Keratinocyte (primary cell): ENCODE data around the gene GBX2. TPM values are rescaled to one million over a fixed set of nuclear protein-coding genes. Genes with fewer than 3 reads are reported as not detected.
A peak's percentile ranks its signal among the peaks of the same experiment; 100 is the strongest.

ENCODE experiments used
- DNase-seq: peaks from one replicate; pipeline ENCODE4 v3.0.0-alpha.2; 2011; ENCODE audit warnings: low read depth, missing footprints, low spot score
- FAIRE-seq: peaks from 2 replicates; lab custom pipeline; 2011; peaks lifted over from hg19 to GRCh38; lab: Jason Lieb, UNC
- H2AFZ ChIP-seq: 2 replicates; pipeline ENCODE4 v1.6.0; 2012; ENCODE audit warnings: low read length, control low read depth, inconsistent platforms; ENCODE audit not compliant: control insufficient read depth
- H3K27ac ChIP-seq: 2 replicates; pipeline ENCODE4 v1.5.1; 2011; ENCODE audit warnings: low read length; ENCODE audit not compliant: control insufficient read depth, insufficient read depth
- H3K27me3 ChIP-seq: 3 replicates; pipeline ENCODE4 v1.6.0; 2011; ENCODE audit warnings: low read length; ENCODE audit not compliant: control insufficient read depth, insufficient read depth; ENCODE audit errors: extremely low read depth
- H3K36me3 ChIP-seq, 2 experiments: 2 replicates in 1 of 2; 3 replicates in 1 of 2; pipeline ENCODE4 v1.5.1; 2011; ENCODE audit warnings: low read length in 2 of 2, mild to moderate bottlenecking in 1 of 2; ENCODE audit not compliant: control insufficient read depth in 2 of 2, insufficient read depth in 2 of 2; ENCODE audit errors: extremely low read depth in 1 of 2
- H3K4me1 ChIP-seq: 3 replicates; pipeline ENCODE4 v1.5.1; 2011; ENCODE audit warnings: low read length; ENCODE audit not compliant: control insufficient read depth, insufficient read depth; ENCODE audit errors: extremely low read depth
- H3K4me2 ChIP-seq: 3 replicates; pipeline ENCODE4 v1.6.0; 2011; ENCODE audit warnings: low read depth, low read length; ENCODE audit not compliant: control insufficient read depth, insufficient read depth; ENCODE audit errors: extremely low read depth
- H3K4me3 ChIP-seq, 3 experiments: fragments of 200-600 bp in 1 of 3; sonication (generic) in 1 of 3; 2 replicates in 2 of 3; 3 replicates in 1 of 3; pipeline ENCODE4 v1.5.1; 2011 to 2016; ENCODE audit warnings: low read length in 3 of 3, mild to moderate bottlenecking in 3 of 3, control low read depth in 2 of 3, inconsistent platforms in 1 of 3, low read depth in 1 of 3, mixed read lengths in 1 of 3, mixed run types in 1 of 3, moderate library complexity in 1 of 3; ENCODE audit not compliant: control insufficient read depth in 2 of 3, insufficient read depth in 2 of 3; ENCODE audit errors: extremely low read depth in 1 of 3
- H3K79me2 ChIP-seq: 2 replicates; pipeline ENCODE4 v1.6.0; 2012; ENCODE audit warnings: low read length; ENCODE audit not compliant: control insufficient read depth, insufficient read depth
- H3K9ac ChIP-seq: 3 replicates; pipeline ENCODE4 v1.6.0; 2011; ENCODE audit warnings: low read length; ENCODE audit not compliant: control insufficient read depth, insufficient read depth; ENCODE audit errors: extremely low read depth
- H3K9me1 ChIP-seq: 3 replicates; pipeline ENCODE4 v1.6.0; 2011; ENCODE audit warnings: low read length; ENCODE audit not compliant: control insufficient read depth, insufficient read depth; ENCODE audit errors: extremely low read depth
- H3K9me3 ChIP-seq: 2 replicates; pipeline ENCODE4 v1.5.1; 2012; ENCODE audit warnings: low read depth, low read length; ENCODE audit not compliant: control insufficient read depth
- H4K20me1 ChIP-seq: 3 replicates; pipeline ENCODE4 v1.6.0; 2011; ENCODE audit warnings: low read length; ENCODE audit not compliant: control insufficient read depth, insufficient read depth; ENCODE audit errors: extremely low read depth
- EZH2 ChIP-seq: IDR thresholded peaks from one replicate; pipeline ENCODE4 v1.6.1; 2012; ENCODE audit warnings: inconsistent platforms, mild to moderate bottlenecking, low read length, moderate library complexity
- dilution Hi-C: fragments of 300-500 bp; cut with MboI; formaldehyde crosslinking; loops from one replicate; pipeline ENCODE4 v1.7.0; 2020; ENCODE audit warnings: low sequenced_read_pairs; ENCODE audit not compliant: extremely low pct_ligation_motif_present
- polyA plus RNA-seq, 5 experiments: library from polyadenylated mRNA; depleted of rRNA in 3 of 5; stranded (reverse) in 3 of 5; stranded (forward) in 1 of 5; unstranded in 1 of 5; fragments of >200 nt; gene quantifications; 1 replicate in 1 of 5; 2 replicates in 3 of 5; 3 replicates in 1 of 5; pipeline versions ENCODE4 v1.2.1 to v1.2.3, GENCODE V29; 2011 to 2012; ENCODE audit warnings: missing spikeins in 2 of 5, low read depth in 1 of 5, low replicate concordance in 1 of 5
- TF ChIP-seq, protein P1 (sequence below), 3 experiments: IDR thresholded peaks in 1 of 3; conservative IDR thresholded peaks in 1 of 3; optimal IDR thresholded peaks in 1 of 3; 2 replicates in 2 of 3; 3 replicates in 1 of 3; pipeline versions ENCODE3 to v1.5.1; 2011; ENCODE audit warnings: low read length in 3 of 3, mild to moderate bottlenecking in 3 of 3, moderate library complexity in 2 of 3, control low read depth in 1 of 3, inconsistent platforms in 1 of 3; ENCODE audit not compliant: insufficient read depth in 2 of 3; ENCODE audit errors: extremely low read depth in 1 of 3

GBX2 gene
- polyA plus RNA-seq, 1 donor (not counting 4 experiments of a cell fraction or from before 2014, with no cell fraction given) = 0.17 TPM

DNA sequence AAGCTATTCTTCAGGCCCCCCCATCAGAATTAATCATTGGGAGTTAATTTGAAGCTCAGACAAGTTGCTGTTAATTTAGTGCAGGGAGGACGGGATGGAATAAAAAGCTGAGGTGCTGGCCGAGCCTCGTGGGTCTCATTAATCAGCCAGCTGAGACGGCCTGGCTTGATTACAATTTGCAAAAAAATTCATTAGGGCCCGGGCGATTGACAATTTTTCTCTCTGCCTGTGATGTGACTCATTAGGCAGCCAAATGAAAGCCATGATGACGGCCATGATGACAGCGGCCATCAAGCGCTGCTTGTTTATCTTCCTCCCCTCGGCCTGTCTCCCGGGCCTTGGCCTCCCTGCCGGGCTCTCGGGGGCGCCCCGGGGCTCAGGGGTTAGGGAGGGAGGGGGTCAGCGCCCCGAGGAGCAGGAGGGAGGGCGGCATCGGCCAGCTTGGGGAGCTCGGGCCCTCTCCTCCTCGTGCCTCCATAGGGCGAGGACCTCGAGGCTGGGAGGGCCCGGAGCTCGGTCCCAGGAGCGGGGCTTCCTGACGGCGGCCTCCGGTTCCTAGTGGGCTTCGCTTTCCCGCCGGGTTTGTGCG, 5.2 kb downstream of the GBX2 start:
- Histone ChIP-seq H3K27me3 (peaks cover 49% of the 10 kb centered on the region), H3K9me3 (no peaks in the 10 kb centered on the region), H3K4me2 (no peak overlapping the region), H2AFZ (no peak overlapping the region), H3K4me3 (no peak overlapping the region), H3K4me1 (peaks cover 25% of the 10 kb centered on the region), H3K36me3 (no peaks in the 10 kb centered on the region), H3K27ac (no peak overlapping the region), H3K9me1 (no peaks in the 10 kb centered on the region), H3K9ac (no peak overlapping the region), H4K20me1 (no peaks in the 10 kb centered on the region), H3K79me2 (no peaks in the 10 kb centered on the region)
- no peak for TF ChIP-seq EZH2
- TF ChIP-seq, protein P1, sequence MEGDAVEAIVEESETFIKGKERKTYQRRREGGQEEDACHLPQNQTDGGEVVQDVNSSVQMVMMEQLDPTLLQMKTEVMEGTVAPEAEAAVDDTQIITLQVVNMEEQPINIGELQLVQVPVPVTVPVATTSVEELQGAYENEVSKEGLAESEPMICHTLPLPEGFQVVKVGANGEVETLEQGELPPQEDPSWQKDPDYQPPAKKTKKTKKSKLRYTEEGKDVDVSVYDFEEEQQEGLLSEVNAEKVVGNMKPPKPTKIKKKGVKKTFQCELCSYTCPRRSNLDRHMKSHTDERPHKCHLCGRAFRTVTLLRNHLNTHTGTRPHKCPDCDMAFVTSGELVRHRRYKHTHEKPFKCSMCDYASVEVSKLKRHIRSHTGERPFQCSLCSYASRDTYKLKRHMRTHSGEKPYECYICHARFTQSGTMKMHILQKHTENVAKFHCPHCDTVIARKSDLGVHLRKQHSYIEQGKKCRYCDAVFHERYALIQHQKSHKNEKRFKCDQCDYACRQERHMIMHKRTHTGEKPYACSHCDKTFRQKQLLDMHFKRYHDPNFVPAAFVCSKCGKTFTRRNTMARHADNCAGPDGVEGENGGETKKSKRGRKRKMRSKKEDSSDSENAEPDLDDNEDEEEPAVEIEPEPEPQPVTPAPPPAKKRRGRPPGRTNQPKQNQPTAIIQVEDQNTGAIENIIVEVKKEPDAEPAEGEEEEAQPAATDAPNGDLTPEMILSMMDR (optimal IDR thresholded peaks at IDR 0.05 in 1 of 3, IDR thresholded peaks at IDR 0.05 in 1 of 3, conservative IDR thresholded peaks at IDR 0.05 in 1 of 3; ENCODE audit: extremely low read depth in 1 of 3, insufficient read depth in 2 of 3, low read length in 3 of 3) = no peak
- dilution Hi-C loops = no loop called here
- DNase-seq = no peak
- no peak for FAIRE-seq

DNA sequence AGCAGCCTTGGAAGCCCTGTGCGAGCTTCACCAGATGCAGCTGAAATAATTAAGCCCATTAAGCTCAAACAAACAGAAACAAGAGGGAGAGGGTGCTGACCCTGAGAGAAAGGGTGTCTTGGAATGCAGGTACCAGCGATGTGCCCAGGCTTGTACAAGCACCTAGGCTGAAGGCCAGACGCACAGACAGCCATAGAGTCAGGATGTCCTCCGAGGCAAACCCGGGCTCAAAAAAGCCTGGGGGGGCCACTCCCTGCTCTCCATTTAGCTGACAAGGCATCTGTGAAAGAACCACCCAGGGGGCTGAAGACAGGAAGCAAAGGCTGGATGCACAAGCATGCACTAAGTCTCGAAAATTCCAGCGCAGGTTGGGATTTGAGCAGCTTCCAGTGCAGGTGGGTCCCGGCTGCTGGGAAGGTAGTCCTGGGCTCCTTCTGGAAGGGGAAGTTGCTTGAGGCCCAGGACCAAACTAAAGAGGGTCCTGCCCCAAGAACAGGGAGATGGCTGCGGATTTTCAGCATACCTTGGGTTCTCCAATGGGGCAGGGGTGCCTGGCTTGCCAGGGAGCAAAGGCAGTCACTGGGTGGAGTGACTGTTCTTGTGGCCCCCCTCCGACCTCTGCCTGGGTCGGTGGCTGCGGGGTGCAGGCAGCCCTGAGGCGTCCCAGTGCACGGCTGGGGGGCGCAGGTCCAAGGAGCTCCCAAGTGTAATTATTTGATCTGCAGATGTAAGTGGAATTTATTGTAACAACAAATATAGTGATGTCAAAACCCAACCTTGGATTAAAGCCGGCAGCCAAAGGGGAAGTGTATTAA, 5.9 kb downstream of the GBX2 start:
- dilution Hi-C loops = no loop called here
- Histone ChIP-seq H3K9me1 (no peaks in the 10 kb centered on the region), H3K9ac (no peak overlapping the region), H3K4me2 (peak overlapping the region; percentile 64), H3K27ac (no peak overlapping the region), H3K36me3 (no peaks in the 10 kb centered on the region), H3K4me3 (no peak overlapping the region), H3K79me2 (no peaks in the 10 kb centered on the region), H2AFZ (peak overlapping the region; percentile 43), H3K27me3 (peaks cover 54% of the 10 kb centered on the region), H3K9me3 (no peaks in the 10 kb centered on the region), H4K20me1 (no peaks in the 10 kb centered on the region), H3K4me1 (peaks cover 25% of the 10 kb centered on the region)
- FAIRE-seq = peak; percentile 71
- TF ChIP-seq, protein P1 (optimal IDR thresholded peaks at IDR 0.05 in 1 of 3, IDR thresholded peaks at IDR 0.05 in 1 of 3, conservative IDR thresholded peaks at IDR 0.05 in 1 of 3; ENCODE audit: extremely low read depth in 1 of 3, insufficient read depth in 2 of 3, low read length in 3 of 3) = no peak
- TF ChIP-seq EZH2 = no peak
- DNase-seq = no peak
